BLaER1 treated with 17β-estradiol and CSF1 and Interleukin-3, amounts not matched to agents 10 nM and 100 nM (cell line): ENCODE data around the gene SLCO4C1.

Experiments
- H3K27ac ChIP-seq, 11 experiments: shearing (Covaris generic); formaldehyde crosslinking; 2 replicates each; pipeline ENCODE4 v1.8.1; 2022
- H3K27me3 ChIP-seq, 11 experiments: shearing (Covaris generic); formaldehyde crosslinking; 2 replicates each; pipeline ENCODE4 v1.8.1; 2022
- H3K36me3 ChIP-seq, 11 experiments: shearing (Covaris generic); formaldehyde crosslinking; 2 replicates each; pipeline ENCODE4 v1.8.1; 2022
- H3K4me1 ChIP-seq, 10 experiments: shearing (Covaris generic); formaldehyde crosslinking; 2 replicates each; pipeline ENCODE4 v1.8.1; 2022
- H3K4me2 ChIP-seq, 11 experiments: shearing (Covaris generic); formaldehyde crosslinking; 2 replicates each; pipeline ENCODE4 v1.8.1; 2022
- H3K4me3 ChIP-seq, 10 experiments: shearing (Covaris generic); formaldehyde crosslinking; 2 replicates each; pipeline ENCODE4 v1.8.1; 2022
- H3K9ac ChIP-seq, 11 experiments: shearing (Covaris generic); formaldehyde crosslinking; 2 replicates each; pipeline ENCODE4 v1.8.1; 2022
- H3K9me3 ChIP-seq, 11 experiments: shearing (Covaris generic); formaldehyde crosslinking; replicated peaks in 1 of 11; 2 replicates each; pipeline ENCODE4 v1.8.1; 2022
- H4K20me1 ChIP-seq, 11 experiments: shearing (Covaris generic); formaldehyde crosslinking; 2 replicates each; pipeline ENCODE4 v1.8.1; 2022
- Cebpa-rat ChIP-seq, 11 experiments: shearing (Covaris generic); IDR thresholded peaks; 2 replicates each; pipeline ENCODE4 v1.8.1; 2022

SLCO4C1 gene

GRCh38 chr5:102307232-102307631, 11.1 kb upstream of the SLCO4C1 start:
- no peak overlapping the region for H3K4me3 ChIP-seq
- no peak overlapping the region for H3K9ac ChIP-seq
- no peaks in the 10 kb centered on the region for H3K4me1 ChIP-seq
- H3K36me3 ChIP-seq, result no peaks in the 10 kb centered on the region
- H3K27me3 ChIP-seq, result no peaks in the 10 kb centered on the region
- H3K9me3 ChIP-seq, result no peaks in the 10 kb centered on the region
- no peak overlapping the region for H3K4me2 ChIP-seq
- no peaks in the 10 kb centered on the region for H4K20me1 ChIP-seq
- TF ChIP-seq Cebpa-rat (IDR thresholded peaks at IDR 0.05), result no peak
- H3K27ac ChIP-seq, result no peak overlapping the region

GRCh38 chr5:102306121-102306520, 10.0 kb upstream of the SLCO4C1 start:
- Histone ChIP-seq H3K36me3 (no peaks in the 10 kb centered on the region), H3K27me3 (no peaks in the 10 kb centered on the region), H3K4me3 (no peak overlapping the region), H3K27ac (no peak overlapping the region), H3K4me1 (no peaks in the 10 kb centered on the region), H3K9me3 (no peaks in the 10 kb centered on the region), H4K20me1 (no peaks in the 10 kb centered on the region), H3K4me2 (no peak overlapping the region), H3K9ac (no peak overlapping the region)
- no peak for TF ChIP-seq Cebpa-rat (IDR thresholded peaks at IDR 0.05)

GRCh38 chr5:102295534-102296177, 428 bp downstream of the SLCO4C1 start:
- no peaks in the 10 kb centered on the region for H4K20me1 ChIP-seq
- peaks cover 0 to 13% (median 0%) of the 10 kb centered on the region in 10 experiments; a peak in 5 of 20 replicates for H3K4me1 ChIP-seq
- no peak overlapping the region for H3K9ac ChIP-seq
- H3K4me3 ChIP-seq, result no peak overlapping the region
- H3K36me3 ChIP-seq, result no peaks in the 10 kb centered on the region
- H3K27me3 ChIP-seq, result no peaks in the 10 kb centered on the region
- TF ChIP-seq Cebpa-rat (IDR thresholded peaks at IDR 0.05), result no peak
- no peak overlapping the region for H3K27ac ChIP-seq
- H3K4me2 ChIP-seq, result no peak overlapping the region
- peaks cover 10 to 18% (median 15%) of the 10 kb centered on the region in 11 experiments; a peak in 21 of 22 replicates for H3K9me3 ChIP-seq

GRCh38 chr5:102294886-102295395, 1.1 kb downstream of the SLCO4C1 start:
- TF ChIP-seq Cebpa-rat (IDR thresholded peaks at IDR 0.05), result no peak
- Histone ChIP-seq H3K9me3 (peaks cover 10 to 18% (median 15%) of the 10 kb centered on the region in 11 experiments; a peak in 21 of 22 replicates), H3K4me3 (no peak overlapping the region), H3K27ac (no peak overlapping the region), H3K9ac (no peak overlapping the region), H4K20me1 (no peaks in the 10 kb centered on the region), H3K36me3 (no peaks in the 10 kb centered on the region), H3K27me3 (peaks cover 0 to 4% (median 0%) of the 10 kb centered on the region in 11 experiments; a peak in 1 of 22 replicates), H3K4me1 (peaks cover 0 to 13% (median 0%) of the 10 kb centered on the region in 10 experiments; a peak in 5 of 20 replicates), H3K4me2 (no peak overlapping the region)

GRCh38 chr5:102290004-102290403, 6.1 kb downstream of the SLCO4C1 start:
- H3K36me3 ChIP-seq, result no peaks in the 10 kb centered on the region
- no peaks in the 10 kb centered on the region for H4K20me1 ChIP-seq
- H3K9ac ChIP-seq, result no peak overlapping the region
- no peak overlapping the region for H3K4me3 ChIP-seq
- H3K27ac ChIP-seq, result no peak overlapping the region
- H3K4me1 ChIP-seq, result peaks cover 0 to 35% (median 24%) of the 10 kb centered on the region in 10 experiments; a peak in 16 of 20 replicates
- H3K9me3 ChIP-seq, result 0 out of 22 replicates have a peak, but pooled peaks cover 0 to under 1% (median 0%) of the 10 kb centered on the region in 11 experiments
- H3K27me3 ChIP-seq, result peaks cover 0 to 20% (median 0%) of the 10 kb centered on the region in 11 experiments; a peak in 1 of 22 replicates
- no peak overlapping the region for H3K4me2 ChIP-seq
- TF ChIP-seq Cebpa-rat (IDR thresholded peaks at IDR 0.05), result no peak

GRCh38 chr5:102289251-102289899, 6.7 kb downstream of the SLCO4C1 start:
- no peak overlapping the region for H3K9ac ChIP-seq
- no peak overlapping the region for H3K4me3 ChIP-seq
- H3K36me3 ChIP-seq, result no peaks in the 10 kb centered on the region
- no peak overlapping the region; a peak in 1 of 22 replicates for H3K27ac ChIP-seq
- H3K4me1 ChIP-seq, result peaks cover 5 to 41% (median 30%) of the 10 kb centered on the region in 10 experiments
- no peak overlapping the region for H3K4me2 ChIP-seq
- H4K20me1 ChIP-seq, result no peaks in the 10 kb centered on the region
- peaks cover 0 to 25% (median 0%) of the 10 kb centered on the region in 11 experiments; a peak in 3 of 22 replicates for H3K27me3 ChIP-seq
- no peaks in the 10 kb centered on the region for H3K9me3 ChIP-seq
- TF ChIP-seq Cebpa-rat (IDR thresholded peaks at IDR 0.05), result no peak

GRCh38 chr5:102288630-102289029, 7.5 kb downstream of the SLCO4C1 start:
- no peak overlapping the region for H3K9ac ChIP-seq
- TF ChIP-seq Cebpa-rat (IDR thresholded peaks at IDR 0.05), result no peak
- H3K4me1 ChIP-seq, result peaks cover 12 to 49% (median 37%) of the 10 kb centered on the region in 10 experiments
- H3K27me3 ChIP-seq, result peaks cover 0 to 29% (median 0%) of the 10 kb centered on the region in 11 experiments; a peak in 3 of 22 replicates
- no peaks in the 10 kb centered on the region for H3K36me3 ChIP-seq
- H4K20me1 ChIP-seq, result no peaks in the 10 kb centered on the region
- no peak overlapping the region for H3K4me3 ChIP-seq
- H3K4me2 ChIP-seq, result no peak overlapping the region
- no peaks in the 10 kb centered on the region for H3K9me3 ChIP-seq
- no peak overlapping the region for H3K27ac ChIP-seq

- H3K36me3 ChIP-seq, result no peaks in the 10 kb centered on the region
- peak overlapping the region in 2 of 11 experiments; percentile 46 to 92; a peak in 2 of 22 replicates for H3K27ac ChIP-seq
- H3K27me3 ChIP-seq, result peaks cover 0 to 29% (median 0%) of the 10 kb centered on the region in 11 experiments; a peak in 3 of 22 replicates
- no peak overlapping the region for H3K9ac ChIP-seq
- H3K9me3 ChIP-seq, result peaks cover 0 to 4% (median 0%) of the 10 kb centered on the region in 11 experiments; a peak in 3 of 22 replicates
- no peak overlapping the region for H3K4me3 ChIP-seq
- peaks cover 20 to 63% (median 49%) of the 10 kb centered on the region in 10 experiments for H3K4me1 ChIP-seq
- H4K20me1 ChIP-seq, result no peaks in the 10 kb centered on the region
- peak overlapping the region in 6 of 11 experiments; percentile 7 to 57 (median 40); a peak in 8 of 22 replicates for H3K4me2 ChIP-seq
- no peak for TF ChIP-seq Cebpa-rat (IDR thresholded peaks at IDR 0.05)
These were observed 9.6 kb downstream of the SLCO4C1 start for GRCh38 chr5:102286476-102286875.
